ENCODE results near the gene ZNF281.

Gene ZNF281

GRCh38 chr1:200369131-200369530 lies 40.7 kb downstream of the ZNF281 start:
- DNase-seq (ENCODE audit: low read depth, low spot score): no peak
- TF ChIP-seq CTCF (IDR thresholded peaks at IDR 0.05; ENCODE audit: low read depth, low read length): no peak
- in situ Hi-C loops (cut with HindIII; ENCODE audit: low sequenced_read_pairs): no loop called here
- no peak overlapping the region for H3K4me3 ChIP-seq (ENCODE audit: low read depth, low read length)

DNA sequence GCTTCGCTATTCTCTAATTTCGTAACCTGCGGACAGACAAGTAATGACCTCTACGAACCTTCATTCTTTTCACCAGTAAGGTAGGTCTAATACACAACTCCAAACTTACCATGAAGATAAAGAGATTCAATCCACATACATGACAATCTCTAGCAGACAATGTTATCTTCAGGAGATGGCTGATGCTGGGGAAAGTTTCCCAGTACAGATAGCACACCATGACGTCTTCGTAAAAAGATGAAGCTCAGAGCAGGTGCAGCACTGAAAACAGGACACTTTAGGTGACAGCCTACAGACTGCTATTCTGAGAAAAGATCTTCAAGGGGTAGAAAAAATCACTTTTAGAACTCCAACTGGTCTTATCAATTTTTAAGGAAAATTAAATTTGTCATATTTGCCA lies 41.3 kb downstream of the ZNF281 start:
- in situ Hi-C loops (cut with HindIII; ENCODE audit: low sequenced_read_pairs): no loop called here
- DNase-seq (ENCODE audit: low read depth, low spot score): no peak
- TF ChIP-seq CTCF (IDR thresholded peaks at IDR 0.05; ENCODE audit: low read depth, low read length): no peak
- no peak overlapping the region for H3K4me3 ChIP-seq (ENCODE audit: low read depth, low read length)

DNA sequence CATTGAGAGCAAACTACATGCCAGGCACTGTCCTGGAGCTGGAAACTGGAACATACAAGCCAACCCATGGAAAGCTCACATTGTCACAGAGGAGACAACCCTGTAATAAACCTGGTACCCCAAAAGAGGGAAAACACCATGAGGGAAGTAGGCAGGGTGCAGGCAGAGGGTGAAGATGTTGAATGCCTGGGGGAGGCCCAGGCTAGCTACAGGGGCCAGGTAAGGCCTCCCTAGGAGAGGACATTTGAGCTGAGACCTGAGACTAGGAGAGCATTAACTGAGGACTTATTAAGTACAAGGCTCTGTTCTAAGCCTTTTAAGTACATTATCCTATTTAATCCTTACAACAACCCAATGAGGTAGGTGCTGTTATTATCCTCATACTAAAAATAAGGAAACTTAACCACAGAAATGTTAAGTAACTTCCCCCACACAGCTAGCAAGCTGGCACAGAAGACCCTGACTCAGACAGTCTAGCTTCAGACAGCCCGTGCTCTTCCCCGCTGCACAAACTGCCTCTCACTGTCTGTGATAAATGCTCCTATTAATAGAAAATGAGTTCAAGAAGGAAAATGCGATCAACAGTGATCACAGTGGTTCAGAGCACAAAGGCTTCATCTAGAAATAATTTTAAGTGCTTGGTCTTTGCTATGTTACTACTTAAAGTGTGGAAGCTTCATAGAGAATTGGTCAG lies 41.8 kb downstream of the ZNF281 start:
- no peak for TF ChIP-seq CTCF (IDR thresholded peaks at IDR 0.05; ENCODE audit: low read depth, low read length)
- DNase-seq (ENCODE audit: low read depth, low spot score): peak; percentile 87
- H3K4me3 ChIP-seq (ENCODE audit: low read depth, low read length): no peak overlapping the region
- in situ Hi-C loops (cut with HindIII; ENCODE audit: low sequenced_read_pairs): no loop called here

GRCh38 chr1:200366577-200367253 lies 43.1 kb downstream of the ZNF281 start:
- no peak overlapping the region for H3K4me3 ChIP-seq (ENCODE audit: low read depth, low read length)
- in situ Hi-C loops (cut with HindIII; ENCODE audit: low sequenced_read_pairs): no loop called here
- no peak for DNase-seq (ENCODE audit: low read depth, low spot score)
- no peak for TF ChIP-seq CTCF (IDR thresholded peaks at IDR 0.05; ENCODE audit: low read depth, low read length)

GRCh38 chr1:200365897-200366426 lies 43.9 kb downstream of the ZNF281 start:
- no peak for DNase-seq (ENCODE audit: low read depth, low spot score)
- TF ChIP-seq CTCF (IDR thresholded peaks at IDR 0.05; ENCODE audit: low read depth, low read length): no peak
- in situ Hi-C loops (cut with HindIII; ENCODE audit: low sequenced_read_pairs): no loop called here

GRCh38 chr1:200364831-200365230 lies 45.0 kb downstream of the ZNF281 start:
- in situ Hi-C loops (cut with HindIII; ENCODE audit: low sequenced_read_pairs): no loop called here
- peak; percentile 55 for DNase-seq (ENCODE audit: low read depth, low spot score)
- no peak for TF ChIP-seq CTCF (IDR thresholded peaks at IDR 0.05; ENCODE audit: low read depth, low read length)
- no peak overlapping the region for H3K4me3 ChIP-seq (ENCODE audit: low read depth, low read length)

More at GRCh38 chr1:200365897-200366426, 43.9 kb downstream of the ZNF281 start:
- H3K4me3 ChIP-seq (ENCODE audit: low read depth, low read length): no peak overlapping the region

Data from astrocyte of the spinal cord (primary cell).